Bone marrow (tissue), 2 donors: ENCODE results near the gene RIN3.

ENCODE experiments used
- DNase-seq, 2 donors: peaks; one replicate each; lab custom pipeline; 2025; lab: John Stamatoyannopoulos, UW

RIN3 gene

GRCh38 chr14:92714739-92715307, 201.2 kb downstream of the RIN3 start:
- peak; percentile 50 to 52 for DNase-seq

DNA sequence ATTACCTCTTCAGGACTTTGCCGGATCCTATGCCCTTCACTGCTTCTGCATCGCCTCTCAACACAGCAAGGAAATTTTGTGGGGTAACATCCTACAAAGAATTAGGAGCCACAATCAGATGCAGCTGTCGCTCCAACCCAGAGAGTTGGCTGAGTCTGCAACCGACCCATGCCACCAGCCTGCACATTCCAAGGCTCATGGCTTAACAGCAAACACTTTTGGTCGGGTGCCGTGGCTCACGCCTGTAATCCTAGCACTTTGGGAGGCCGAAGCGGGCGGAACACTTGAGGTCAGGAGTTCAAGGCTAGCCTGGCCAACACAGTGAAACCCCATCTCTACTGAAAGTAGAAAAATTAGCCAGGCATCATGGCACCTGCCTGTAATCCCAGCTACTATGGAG, 202.6 kb downstream of the RIN3 start:
- no peak for DNase-seq

DNA sequence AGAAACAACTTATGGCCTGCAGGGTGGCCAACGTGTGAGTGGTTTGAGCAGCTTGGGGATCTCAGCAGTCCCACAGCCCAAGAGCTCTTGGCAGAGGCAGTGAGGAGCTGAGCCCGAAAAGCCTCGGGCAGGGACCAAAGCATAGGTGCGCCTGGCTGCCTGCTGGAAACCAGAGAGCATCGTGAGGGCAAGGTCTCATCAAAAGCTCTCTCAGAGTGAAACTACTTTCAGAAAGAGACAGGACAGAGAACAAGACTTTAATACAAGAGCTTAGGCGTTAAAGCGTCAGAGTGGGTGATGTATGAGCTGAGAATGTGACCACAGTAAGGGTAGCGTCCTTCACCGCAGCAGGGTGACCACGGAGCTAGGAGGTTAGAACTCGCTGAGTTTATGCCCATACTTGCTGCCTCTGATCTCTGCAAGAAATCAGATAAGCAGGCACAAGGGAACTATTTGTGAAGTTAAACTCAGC, 204.0 kb downstream of the RIN3 start:
- DNase-seq = no peak

DNA sequence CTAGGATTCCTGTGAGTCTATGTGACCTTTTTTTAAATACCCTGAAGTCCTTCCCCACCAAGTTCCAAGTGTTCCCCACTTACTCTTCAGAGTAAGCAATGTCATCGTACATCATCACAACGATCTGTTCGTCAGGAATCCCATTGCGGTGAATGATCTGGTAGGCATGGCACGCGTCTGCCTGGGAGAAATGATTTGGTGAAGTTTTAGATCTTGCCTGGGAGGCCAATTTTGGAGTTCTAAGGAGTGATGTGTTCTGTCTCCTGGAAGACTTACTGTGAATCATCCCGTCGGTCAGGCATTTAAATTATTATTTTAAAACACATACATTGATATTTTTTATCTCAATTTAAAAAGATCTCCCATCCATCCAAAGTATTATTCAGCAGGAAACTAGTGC, 205.1 kb downstream of the RIN3 start:
- no peak for DNase-seq

GRCh38 chr14:92719421-92719820, 205.8 kb downstream of the RIN3 start:
- no peak for DNase-seq

DNA sequence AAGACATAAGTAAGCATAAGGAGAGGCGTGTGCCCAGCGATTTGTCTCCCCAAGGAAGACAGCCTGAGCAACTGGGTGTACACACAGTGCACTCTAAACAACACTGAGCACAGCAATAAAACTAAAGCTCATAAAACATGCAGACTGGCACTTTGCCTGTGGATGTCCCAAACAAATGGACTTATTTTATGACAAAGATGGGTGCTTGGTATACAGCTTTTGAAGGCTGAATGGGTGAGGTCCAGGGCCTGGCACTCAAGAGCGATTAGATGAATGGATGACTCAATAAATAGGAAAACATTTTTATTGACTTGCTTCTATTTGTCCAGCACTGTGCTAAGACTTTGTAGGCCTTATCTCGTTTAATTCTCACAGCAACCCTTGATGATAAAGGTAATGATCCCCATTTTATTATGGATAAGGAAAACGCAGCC, 206.3 kb downstream of the RIN3 start:
- DNase-seq = no peak

DNA sequence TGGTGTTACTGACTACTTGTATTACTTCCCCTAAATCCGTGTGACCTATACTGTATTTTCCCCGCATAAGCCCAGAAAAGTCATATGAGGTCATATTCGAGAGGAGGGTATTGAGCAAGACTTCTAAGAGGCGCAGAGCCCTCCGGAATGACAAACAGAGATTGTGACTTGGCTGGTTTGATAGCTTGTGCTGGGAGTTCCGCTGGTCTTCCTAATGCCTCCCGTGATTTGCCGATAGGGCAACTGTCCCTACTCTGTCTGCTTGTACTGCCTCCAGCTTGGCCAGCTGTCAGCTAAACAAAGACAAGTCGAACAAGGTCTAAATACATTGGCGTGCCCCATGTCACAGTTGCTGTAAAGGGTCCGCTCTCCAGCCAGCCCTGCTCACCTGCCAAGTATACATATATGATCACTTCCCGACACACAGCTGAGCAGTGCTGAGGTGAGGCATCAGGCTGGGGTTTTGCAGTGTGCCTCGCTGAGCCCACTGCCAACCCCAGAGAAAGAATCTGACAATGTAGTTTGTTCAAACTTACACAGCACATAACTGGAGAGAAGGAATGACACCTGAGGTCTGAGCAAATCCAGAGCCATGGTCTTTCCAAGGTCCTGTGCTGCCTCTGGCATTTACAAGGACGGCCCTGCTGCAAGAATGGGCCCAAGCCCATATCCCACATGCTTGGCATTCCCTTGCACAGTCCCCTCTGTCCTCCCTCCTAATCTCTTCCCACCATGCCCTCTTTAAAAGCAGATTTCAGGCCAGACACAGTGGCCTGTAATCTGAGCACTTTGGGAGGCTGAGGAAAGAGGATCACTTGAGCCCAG, 211.1 kb downstream of the RIN3 start:
- DNase-seq = peak in 1 of 2 donors; percentile 23

- DNase-seq = peak in 1 of 2 donors; percentile 38
Observed at GRCh38 chr14:92726135-92726932, 212.8 kb downstream of the RIN3 start.

- no peak for DNase-seq
Observed at GRCh38 chr14:92726933-92727262, 213.3 kb downstream of the RIN3 start.

GRCh38 chr14:92728759-92729364, 215.3 kb downstream of the RIN3 start:
- no peak for DNase-seq

GRCh38 chr14:92729634-92730358, 216.2 kb downstream of the RIN3 start:
- no peak for DNase-seq

DNA sequence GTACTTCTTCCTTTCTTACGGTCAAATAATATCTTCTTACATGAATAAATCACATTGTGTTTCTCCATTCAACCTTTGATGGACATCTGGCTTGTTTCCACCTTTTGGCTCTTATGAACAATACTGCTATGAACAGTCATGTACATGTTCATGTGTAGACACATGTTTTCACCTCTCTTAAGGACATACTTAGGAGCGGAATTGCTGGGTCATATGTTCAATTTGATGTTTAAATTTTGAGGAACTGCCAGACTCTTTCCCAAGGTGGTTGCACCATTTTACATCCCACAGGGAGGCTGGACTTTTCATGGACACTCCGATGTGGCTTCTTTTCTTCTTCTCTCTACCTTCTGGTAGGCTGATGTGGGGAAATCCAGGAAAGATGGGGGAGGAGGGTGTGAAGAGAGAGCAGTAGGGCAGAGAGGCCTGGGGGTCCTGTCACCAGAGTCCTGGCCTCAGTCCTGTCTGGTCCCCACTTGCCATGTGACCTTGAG, 218.1 kb downstream of the RIN3 start:
- DNase-seq = no peak

DNA sequence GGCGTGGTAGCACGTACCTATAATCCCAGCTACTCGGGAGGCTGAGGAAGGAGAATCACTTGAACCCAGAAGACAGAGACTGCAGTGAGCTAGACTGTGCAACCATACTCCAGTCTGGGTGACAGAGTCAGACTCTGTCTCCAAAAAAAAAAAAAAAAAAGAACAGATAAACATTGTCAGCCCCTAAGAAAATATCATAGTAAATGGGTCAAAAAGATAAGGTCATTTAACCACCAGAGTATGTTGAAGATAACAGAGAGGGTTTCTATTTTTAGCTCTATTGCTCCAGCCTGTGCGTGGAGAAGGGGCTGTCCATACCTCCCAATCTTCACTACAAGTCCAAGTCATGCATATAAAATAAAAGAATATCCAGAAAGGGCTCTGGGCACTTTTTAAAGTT, 219.4 kb downstream of the RIN3 start:
- DNase-seq = no peak

DNA sequence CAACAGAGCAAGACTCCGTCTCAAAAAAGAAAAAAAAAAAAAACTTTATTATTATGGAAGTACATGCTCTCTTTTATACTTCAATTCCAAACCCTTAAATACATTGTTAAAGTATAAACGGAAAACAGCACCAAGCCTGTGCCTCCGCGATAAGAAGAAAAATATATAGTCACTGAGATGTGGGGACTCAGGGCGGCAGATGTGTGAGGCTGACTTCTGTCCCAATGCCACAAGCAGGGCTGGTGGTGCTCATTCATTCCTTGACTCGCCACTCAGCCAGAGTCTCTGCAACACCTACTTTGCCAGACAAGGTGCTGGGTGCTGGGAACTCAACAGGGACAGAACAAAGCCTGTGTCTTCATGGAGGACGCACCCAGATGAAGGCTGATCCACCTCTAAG, 221.0 kb downstream of the RIN3 start:
- no peak for DNase-seq

DNA sequence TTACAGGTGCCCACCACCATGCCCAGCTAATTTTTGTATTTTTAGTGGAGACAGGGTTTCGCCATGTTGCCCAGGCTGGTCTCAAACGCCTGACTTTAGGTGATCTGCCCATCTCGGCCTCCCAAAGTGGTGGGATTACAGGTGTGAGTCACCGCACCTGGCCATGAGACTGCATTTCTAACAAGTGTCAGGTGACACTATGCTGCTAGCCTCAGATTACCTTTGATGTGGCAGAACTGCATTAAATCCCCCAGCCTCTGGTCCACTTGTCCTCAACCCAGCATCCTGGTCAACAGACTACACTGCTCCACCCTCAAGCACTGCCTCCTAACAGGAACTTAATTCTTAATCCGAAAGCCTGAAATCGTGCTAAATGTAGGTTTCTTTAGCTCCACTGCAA, 221.8 kb downstream of the RIN3 start:
- no peak for DNase-seq

DNA sequence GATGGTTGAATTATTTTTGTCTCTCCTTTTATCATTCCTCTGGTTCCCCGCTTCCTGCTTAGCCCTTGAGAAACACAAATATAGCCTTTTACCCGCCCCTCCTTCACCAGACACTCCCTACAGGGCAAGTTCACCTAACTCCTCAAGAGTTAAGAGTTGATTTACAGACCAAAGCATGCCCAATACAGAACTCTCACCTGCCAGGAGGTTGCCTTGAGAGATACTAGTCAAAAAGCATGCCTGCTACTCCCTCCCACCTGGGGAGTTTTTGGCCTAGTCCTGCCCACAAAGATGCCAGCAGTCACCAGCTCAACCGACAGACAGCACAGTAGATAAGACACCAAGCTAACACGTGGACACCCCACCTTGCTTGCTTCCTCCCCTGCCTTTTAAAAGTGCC, 223.6 kb downstream of the RIN3 start:
- no peak for DNase-seq

- DNase-seq = no peak
Observed at GRCh38 chr14:92737619-92738188, 224.1 kb downstream of the RIN3 start.
